Measurements from ENCODE around the gene FCHSD2. TPM values are rescaled to one million over a fixed set of nuclear protein-coding genes. Genes with fewer than 3 reads are reported as not detected.

Gene FCHSD2
- total and polyA plus RNA-seq, 9 of the 15 experiments (the other 6 are each of a cell fraction or from before 2014, with no cell fraction given), result 1.8 to 14.7 (median 6.4) TPM

GRCh38 chr11:72927380-72927779, 214.7 kb downstream of the FCHSD2 start (continued):
- no peak for TF ChIP-seq FOXA1 (IDR thresholded peaks at IDR 0.05; ENCODE audit: borderline replicate concordance)

DNA sequence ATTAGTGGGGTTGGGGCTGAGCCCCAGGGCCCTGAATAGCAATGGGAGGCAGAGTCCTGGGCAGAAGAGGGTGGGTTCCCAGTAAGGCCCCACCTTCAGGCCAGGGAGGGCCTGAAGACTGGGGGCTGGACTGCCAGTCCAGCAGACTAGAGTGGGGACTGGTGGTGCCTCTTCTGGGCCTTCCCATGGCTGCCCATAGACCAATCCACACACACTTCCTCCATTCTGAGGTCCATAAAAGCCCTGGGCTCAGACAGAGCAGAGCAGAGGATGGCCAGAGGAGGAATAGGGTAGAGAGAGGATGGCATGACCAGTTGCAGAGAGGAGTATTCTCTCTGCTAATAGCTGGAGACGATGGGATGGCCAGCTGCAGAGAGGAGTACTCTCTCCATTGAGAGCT, 216.0 kb downstream of the FCHSD2 start:
- no TSS peak for BruUV-seq (replicated peaks)
- WGBS (ENCODE audit: insufficient coverage, low coverage, missing lambda C conversion rate), result 0% methylated on average over 1 of the region's 1 CpG
- DNase-seq (ENCODE audit: extremely low read depth in 1 of 4, low spot score in 3 of 4) (no peak), FAIRE-seq (no peak), ATAC-seq (no peak; the same call in 2 of the 3 replicates)
- Histone ChIP-seq H3K4me2 (ENCODE audit: insufficient read depth, low read length) (no peak overlapping the region), H3K27me3 (ENCODE audit: control insufficient read depth in 2 of 2, insufficient read depth in 2 of 2, low read length in 2 of 2) (no peaks in the 10 kb centered on the region), H3K4me3 (no peak overlapping the region), H3K36me3 (ENCODE audit: control insufficient read depth, insufficient read depth, low read length) (no peaks in the 10 kb centered on the region), H3K9me1 (ENCODE audit: control insufficient read depth, insufficient read depth, low read length) (no peaks in the 10 kb centered on the region), H3K9ac (ENCODE audit: insufficient read depth in 1 of 2, low read depth in 2 of 2, low read length in 2 of 2) (no peak overlapping the region; a peak in 1 of 4 replicates), H3K79me2 (ENCODE audit: control insufficient read depth, insufficient read depth, low read length) (no peaks in the 10 kb centered on the region), H2AFZ (ENCODE audit: low read depth, low read length) (no peak overlapping the region), H3K9me3 (replicated peaks; ENCODE audit: control insufficient read depth, insufficient read depth, low read depth, low read length) (no peaks in the 10 kb centered on the region), H3K4me1 (replicated peaks in 1 of 2; ENCODE audit: control insufficient read depth in 2 of 2, insufficient read depth in 2 of 2, low read length in 2 of 2) (no peaks in the 10 kb centered on the region; a peak in 2 of 5 replicates), H4K20me1 (replicated peaks; ENCODE audit: control insufficient read depth, insufficient read depth, low read length) (no peaks in the 10 kb centered on the region), H3K27ac (ENCODE audit: extremely low read depth, low read depth, low read length) (no peak overlapping the region)
- in situ Hi-C loops (cut with MboI), result no loop called here
- intact Hi-C loops (cut with micrococcal nuclease), result no loop called here
- no peak for TF ChIP-seq STAG1 (CRISPR knock-in tag; IDR thresholded peaks at IDR 0.05; ENCODE audit: borderline replicate concordance)
- TF ChIP-seq PPARD (CRISPR knock-in tag; IDR thresholded peaks at IDR 0.05), result no peak
- TF ChIP-seq ETV6 (IDR thresholded peaks at IDR 0.05; ENCODE audit: borderline replicate concordance in 1 of 2, low read depth in 2 of 2, low read length in 1 of 2), result no peak
- TF ChIP-seq ETV6 (CRISPR knock-in tag; IDR thresholded peaks at IDR 0.05; ENCODE audit: borderline replicate concordance), result no peak
- no peak for TF ChIP-seq HDAC3 (IDR thresholded peaks at IDR 0.05; ENCODE audit: borderline replicate concordance, partially characterized antibody)
- TF ChIP-seq NFE2 (IDR thresholded peaks at IDR 0.05; ENCODE audit: low read depth), result no peak
- no peak for TF ChIP-seq RBBP5 (IDR thresholded peaks at IDR 0.05; ENCODE audit: borderline replicate concordance, insufficient read depth, low read length, poor library complexity, severe bottlenecking)
- CTCF ChIA-PET (ENCODE audit: low intra/inter-chr PET ratio), result interaction anchor here (1.0 kb wide), 1 partner anchor 317 kb away, joined by 3 read pairs; no protein-coding TSS in a partner anchor
- POLR2A ChIA-PET, result no interaction called here

Data from K562 (cell line).